ENCODE results near the gene SLC39A12. TPM values are rescaled to one million over a fixed set of nuclear protein-coding genes. Genes with fewer than 3 reads are reported as not detected.

SLC39A12 gene
- total and polyA plus RNA-seq, 2 of the 13 experiments (the other 11 are each of a cell fraction or from before 2014, with no cell fraction given) = not detected

DNA sequence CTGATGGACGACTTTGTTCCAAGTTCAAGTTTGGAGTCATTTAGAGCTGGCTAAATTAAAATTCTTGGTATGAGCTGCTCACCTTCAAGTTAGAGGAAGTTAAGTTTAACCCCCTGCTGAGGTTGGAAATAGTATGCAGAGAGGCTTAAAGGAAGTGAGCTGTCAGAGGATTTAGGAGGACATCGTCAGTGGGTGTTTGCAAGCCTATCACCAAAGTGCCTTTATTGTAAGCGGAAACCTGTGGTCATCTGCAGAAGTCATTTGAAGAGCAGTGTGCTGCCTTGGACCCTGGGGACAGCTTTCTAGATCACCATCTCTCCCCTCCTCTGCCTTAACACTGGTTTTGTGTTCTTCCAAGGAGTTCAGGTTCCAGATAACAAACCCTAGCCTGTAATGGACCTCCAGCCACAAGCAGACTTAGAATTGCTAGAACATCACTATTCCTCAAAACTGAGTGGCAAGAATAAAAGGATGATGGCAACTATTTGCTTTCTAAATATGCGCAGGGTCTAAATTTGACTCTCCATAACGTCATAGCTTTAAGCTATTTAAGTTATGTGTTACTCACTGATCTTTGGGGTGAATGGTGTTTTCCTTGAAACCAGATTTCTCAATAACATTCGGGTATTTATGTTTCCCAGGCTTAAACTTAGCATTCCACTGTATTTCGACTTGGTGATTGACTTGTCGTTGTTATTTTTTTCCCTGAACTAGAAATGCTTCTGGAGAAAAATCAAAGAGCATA lies 93.4 kb downstream of the SLC39A12 start:
- CTCF ChIA-PET (ENCODE audit: low intra/inter-chr PET ratio, low total read pairs) = no interaction called here
- FAIRE-seq (no peak), DNase-seq (ENCODE audit: low spot score) (no peak), ATAC-seq (no peak)
- TF ChIP-seq NFIC (IDR thresholded peaks at IDR 0.05; ENCODE audit: low read length) (no peak), ZKSCAN8 (CRISPR knock-in tag; IDR thresholded peaks at IDR 0.05; ENCODE audit: borderline replicate concordance) (no peak), ATF7 (IDR thresholded peaks at IDR 0.05) (no peak), ATF7 (CRISPR knock-in tag; IDR thresholded peaks at IDR 0.05) (no peak), ZNF616 (CRISPR knock-in tag; IDR thresholded peaks at IDR 0.05; ENCODE audit: low read depth) (no peak), ZNF350 (CRISPR knock-in tag; IDR thresholded peaks at IDR 0.05; ENCODE audit: borderline replicate concordance, low read depth) (no peak), ZNF678 (CRISPR knock-in tag; IDR thresholded peaks at IDR 0.05) (no peak), ERF (CRISPR knock-in tag; IDR thresholded peaks at IDR 0.05) (no peak), RNF2 (conservative IDR thresholded peaks at IDR 0.05; ENCODE audit: low read depth) (no peak), ZNF124 (CRISPR knock-in tag; IDR thresholded peaks at IDR 0.05) (no peak), ZNF720 (CRISPR knock-in tag; IDR thresholded peaks at IDR 0.05) (no peak)
- TF ChIP-seq, protein P1, sequence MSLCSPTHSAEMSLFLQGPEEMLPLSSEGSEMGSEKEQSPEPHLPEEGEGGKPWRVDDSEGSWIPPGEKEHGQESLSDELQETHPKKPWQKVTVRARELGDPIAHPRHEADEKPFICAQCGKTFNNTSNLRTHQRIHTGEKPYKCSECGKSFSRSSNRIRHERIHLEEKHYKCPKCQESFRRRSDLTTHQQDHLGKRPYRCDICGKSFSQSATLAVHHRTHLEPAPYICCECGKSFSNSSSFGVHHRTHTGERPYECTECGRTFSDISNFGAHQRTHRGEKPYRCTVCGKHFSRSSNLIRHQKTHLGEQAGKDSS (CRISPR knock-in tag; IDR thresholded peaks at IDR 0.05; ENCODE audit: borderline replicate concordance, low read depth) = no peak
- Histone ChIP-seq H3K27ac (ENCODE audit: extremely low read length, insufficient read depth, low read length) (no peak overlapping the region), H3K4me3 (replicated peaks in 1 of 3; ENCODE audit: insufficient read depth in 1 of 3, low read depth in 2 of 3, low read length in 3 of 3) (no peak overlapping the region), H3K4me2 (ENCODE audit: low read depth, low read length) (no peak overlapping the region), H3K36me3 (replicated peaks in 1 of 2; ENCODE audit: control insufficient read depth in 1 of 2, insufficient read depth in 2 of 2, low read length in 2 of 2) (no peaks in the 10 kb centered on the region), H3K79me2 (ENCODE audit: insufficient read depth, low read length) (no peaks in the 10 kb centered on the region), H3K9ac (ENCODE audit: insufficient read depth, low read depth, low read length) (no peak overlapping the region), H3K9me3 (ENCODE audit: low read length) (no peaks in the 10 kb centered on the region), H4K20me1 (ENCODE audit: insufficient read depth, low read length) (no peaks in the 10 kb centered on the region), H3K27me3 (ENCODE audit: control insufficient read depth in 1 of 2, insufficient read depth in 2 of 2, low read length in 2 of 2) (no peaks in the 10 kb centered on the region), H2AFZ (ENCODE audit: low read length) (no peak overlapping the region), H3K4me1 (ENCODE audit: insufficient read depth, low read length) (no peaks in the 10 kb centered on the region)
- intact Hi-C loops (cut with micrococcal nuclease; ENCODE audit: unreplicated experiment) = no loop called here
- BruUV-seq (replicated peaks) = no TSS peak
- POLR2A ChIA-PET = no interaction called here
- in situ Hi-C loops (cut with HindIII; ENCODE audit: extremely low pct_ligation_motif_present, low pct_unique_long_range_greater_than_20kb) = no loop called here
- WGBS (ENCODE audit: low lambda C conversion rate) = 20% methylated on average over 8 of the region's 8 CpGs

Data from HepG2 (cell line).